Trophoblast cell (in vitro differentiated cells and primary cell): ENCODE results near the gene GJC3.

Experiments used
- DNase-seq, 2 donors: peaks; one replicate each; pipeline ENCODE4 v3.0.0-alpha.2; 2016
- H2AFZ ChIP-seq: 2 replicates; pipeline ENCODE4 v1.6.1; 2013; ENCODE audit warnings: low read length, moderate library complexity, mild to moderate bottlenecking; ENCODE audit not compliant: insufficient read depth, poor library complexity
- H2AK5ac ChIP-seq: 2 replicates; pipeline ENCODE4 v1.6.1; 2013; ENCODE audit warnings: mild to moderate bottlenecking, low read length
- H2BK120ac ChIP-seq: 2 replicates; pipeline ENCODE4 v1.6.1; 2013; ENCODE audit warnings: low read length, mild to moderate bottlenecking, moderate library complexity; ENCODE audit not compliant: insufficient read depth, poor library complexity
- H2BK12ac ChIP-seq: 2 replicates; pipeline ENCODE4 v1.6.1; 2013; ENCODE audit warnings: mild to moderate bottlenecking, low read length, moderate library complexity
- H2BK5ac ChIP-seq: 2 replicates; pipeline ENCODE4 v1.6.1; 2013; ENCODE audit warnings: low read length, low read depth, moderate library complexity, mild to moderate bottlenecking; ENCODE audit not compliant: poor library complexity
- H3K14ac ChIP-seq: 2 replicates; pipeline ENCODE4 v1.6.1; 2013; ENCODE audit warnings: mild to moderate bottlenecking, low read length
- H3K18ac ChIP-seq: 2 replicates; pipeline ENCODE4 v1.6.1; 2013; ENCODE audit warnings: mild to moderate bottlenecking, low read length
- H3K23ac ChIP-seq: 2 replicates; pipeline ENCODE4 v1.6.1; 2013; ENCODE audit warnings: low read length
- H3K27ac ChIP-seq: 2 replicates; pipeline ENCODE4 v1.5.1; 2013; ENCODE audit warnings: low read depth, mild to moderate bottlenecking, inconsistent platforms, low read length, moderate library complexity
- H3K27me3 ChIP-seq: 2 replicates; pipeline ENCODE4 v1.6.1; 2013; ENCODE audit warnings: inconsistent platforms, mild to moderate bottlenecking, low read length, moderate library complexity; ENCODE audit not compliant: insufficient read depth
- H3K36me3 ChIP-seq, 2 experiments: 1 replicate in 1 of 2; 2 replicates in 1 of 2; pipeline ENCODE4 v1.6.1; 2013; ENCODE audit warnings: low read length in 2 of 2, mild to moderate bottlenecking in 2 of 2, moderate library complexity in 1 of 2; ENCODE audit not compliant: insufficient read depth in 2 of 2, control insufficient read depth in 1 of 2
- H3K4ac ChIP-seq: 2 replicates; pipeline ENCODE4 v1.6.1; 2013; ENCODE audit warnings: low read depth, mild to moderate bottlenecking, low read length, moderate library complexity
- H3K4me1 ChIP-seq, 2 experiments: 1 replicate in 1 of 2; 2 replicates in 1 of 2; pipeline ENCODE4 v1.6.1; 2013; ENCODE audit warnings: low read length in 2 of 2, mild to moderate bottlenecking in 2 of 2, moderate library complexity in 1 of 2; ENCODE audit not compliant: insufficient read depth in 2 of 2, control insufficient read depth in 1 of 2
- H3K4me2 ChIP-seq: 2 replicates; pipeline ENCODE4 v1.6.1; 2013; ENCODE audit warnings: inconsistent platforms, mild to moderate bottlenecking, low read length, moderate library complexity
- H3K4me3 ChIP-seq: 2 replicates; pipeline ENCODE4 v1.5.1; 2013; ENCODE audit warnings: mild to moderate bottlenecking, low read depth, low read length, inconsistent platforms
- H3K79me1 ChIP-seq: one replicate; pipeline ENCODE4 v1.6.1; 2013; ENCODE audit warnings: low read length
- H3K79me2 ChIP-seq: 2 replicates; pipeline ENCODE4 v1.6.1; 2013; ENCODE audit warnings: low read length, mild to moderate bottlenecking; ENCODE audit not compliant: control insufficient read depth, insufficient read depth, poor library complexity
- H3K9ac ChIP-seq: 2 replicates; pipeline ENCODE4 v1.6.1; 2013; ENCODE audit warnings: mild to moderate bottlenecking, low read length
- H3K9me3 ChIP-seq: 2 replicates; pipeline ENCODE4 v1.6.1; 2013; ENCODE audit warnings: low read depth, mild to moderate bottlenecking, control low read depth, inconsistent platforms, low read length; ENCODE audit not compliant: insufficient read depth
- H4K12ac ChIP-seq: 2 replicates; pipeline ENCODE4 v1.6.1; 2013; ENCODE audit warnings: low read depth, mild to moderate bottlenecking, low read length, moderate library complexity
- H4K8ac ChIP-seq: 2 replicates; pipeline ENCODE4 v1.6.1; 2013; ENCODE audit warnings: low read depth, mild to moderate bottlenecking, low read length, moderate library complexity
- H4K91ac ChIP-seq: one replicate; pipeline ENCODE4 v1.6.1; 2013; ENCODE audit warnings: low read depth, mild to moderate bottlenecking, low read length, moderate library complexity
- WGBS: extraction: QIAGEN DNeasy Blood & Tissue Kit; methylation state at CpG from one replicate; pipeline ENCODE4 v1.1.7; 2013; ENCODE audit warnings: missing lambda C conversion rate; ENCODE audit not compliant: insufficient read length, insufficient coverage; ENCODE audit errors: extremely low coverage; 5-methylcytosine and 5-hydroxymethylcytosine counted together

Gene GJC3

GRCh38 chr7:99910976-99911375 is 18.4 kb downstream of the GJC3 start:
- Histone ChIP-seq H3K79me1 (no peaks in the 10 kb centered on the region), H3K23ac (no peak overlapping the region), H4K91ac (no peak overlapping the region), H3K4me2 (no peak overlapping the region), H3K27me3 (no peaks in the 10 kb centered on the region), H3K36me3 (no peaks in the 10 kb centered on the region), H3K79me2 (no peaks in the 10 kb centered on the region), H2BK12ac (no peak overlapping the region), H2AK5ac (no peak overlapping the region), H3K9me3 (no peaks in the 10 kb centered on the region), H2BK120ac (no peak overlapping the region), H3K9ac (no peak overlapping the region), H3K14ac (no peak overlapping the region), H3K27ac (no peak overlapping the region), H3K18ac (no peak overlapping the region), H3K4me3 (no peak overlapping the region), H4K12ac (no peak overlapping the region), H2BK5ac (no peak overlapping the region), H3K4ac (no peak overlapping the region), H3K4me1 (no peaks in the 10 kb centered on the region), H2AFZ (no peak overlapping the region), H4K8ac (no peak overlapping the region)
- DNase-seq = no peak
- WGBS = no CpG with 5 or more reads among the region's 2 CpGs

GRCh38 chr7:99901581-99901980 is 27.8 kb downstream of the GJC3 start:
- Histone ChIP-seq H3K18ac (no peak overlapping the region), H2BK120ac (peak overlapping the region; percentile 57), H3K4me2 (no peak overlapping the region), H2BK12ac (peak overlapping the region; percentile 62), H3K4ac (no peak overlapping the region), H3K23ac (no peak overlapping the region), H3K4me3 (no peak overlapping the region), H3K9me3 (no peaks in the 10 kb centered on the region), H3K36me3 (no peaks in the 10 kb centered on the region), H3K9ac (no peak overlapping the region), H3K4me1 (peaks cover 14 to 17% of the 10 kb centered on the region in 2 experiments), H3K27ac (no peak overlapping the region), H2BK5ac (peak overlapping the region; percentile 27), H2AK5ac (no peak overlapping the region), H3K14ac (no peak overlapping the region), H3K79me2 (no peaks in the 10 kb centered on the region), H3K27me3 (no peaks in the 10 kb centered on the region), H2AFZ (no peak overlapping the region), H3K79me1 (peaks cover 2% of the 10 kb centered on the region), H4K8ac (peak overlapping the region; percentile 56), H4K91ac (peak overlapping the region; percentile 19), H4K12ac (no peak overlapping the region)
- no CpG with 5 or more reads among the region's 10 CpGs for WGBS
- no peak for DNase-seq

- Histone ChIP-seq H4K8ac (no peak overlapping the region), H4K91ac (peak overlapping the region; percentile 26), H3K4me3 (no peak overlapping the region), H3K14ac (no peak overlapping the region), H4K12ac (no peak overlapping the region), H2BK120ac (no peak overlapping the region), H2AFZ (no peak overlapping the region), H3K79me2 (no peaks in the 10 kb centered on the region), H3K18ac (no peak overlapping the region), H3K36me3 (no peaks in the 10 kb centered on the region), H3K27me3 (no peaks in the 10 kb centered on the region), H2BK12ac (no peak overlapping the region), H3K79me1 (peaks cover 2% of the 10 kb centered on the region), H3K4me2 (no peak overlapping the region), H2AK5ac (peak overlapping the region; percentile 15), H3K23ac (no peak overlapping the region), H2BK5ac (no peak overlapping the region), H3K9ac (no peak overlapping the region), H3K27ac (no peak overlapping the region), H3K4me1 (peaks cover 14 to 17% of the 10 kb centered on the region in 2 experiments), H3K4ac (no peak overlapping the region), H3K9me3 (no peaks in the 10 kb centered on the region)
- DNase-seq = no peak
- no CpG with 5 or more reads among the region's 6 CpGs for WGBS
Observed at GRCh38 chr7:99899830-99900519, 29.4 kb downstream of the GJC3 start.

GRCh38 chr7:99898836-99899235 is 30.6 kb downstream of the GJC3 start:
- no peak overlapping the region for H4K12ac ChIP-seq
- no peak overlapping the region for H3K18ac ChIP-seq
- H3K4me1 ChIP-seq = peaks cover 14 to 17% of the 10 kb centered on the region in 2 experiments
- peak overlapping the region; percentile 61 for H3K27ac ChIP-seq
- no peak overlapping the region for H2AK5ac ChIP-seq
- no peak overlapping the region for H2BK5ac ChIP-seq
- no peak overlapping the region for H4K91ac ChIP-seq
- no peaks in the 10 kb centered on the region for H3K36me3 ChIP-seq
- H3K27me3 ChIP-seq = no peaks in the 10 kb centered on the region
- no peaks in the 10 kb centered on the region for H3K9me3 ChIP-seq
- peak overlapping the region; percentile 36 for H3K4me2 ChIP-seq
- no peak overlapping the region for H4K8ac ChIP-seq
- H3K4ac ChIP-seq = no peak overlapping the region
- H2BK12ac ChIP-seq = no peak overlapping the region
- no peak overlapping the region for H3K14ac ChIP-seq
- peak; percentile 65 to 83 for DNase-seq
- H3K23ac ChIP-seq = no peak overlapping the region
- H2BK120ac ChIP-seq = no peak overlapping the region
- no CpG with 5 or more reads among the region's 3 CpGs for WGBS
- no peaks in the 10 kb centered on the region for H3K79me2 ChIP-seq
- H3K79me1 ChIP-seq = peaks cover 2% of the 10 kb centered on the region
- H3K9ac ChIP-seq = no peak overlapping the region
- H3K4me3 ChIP-seq = no peak overlapping the region
- no peak overlapping the region for H2AFZ ChIP-seq
